ENCODE measurements around the gene PRC1.

PRC1 gene

GRCh38 chr15:90956274-90957030, 37.9 kb downstream of the PRC1 start:
- Histone ChIP-seq H2BK120ac (ENCODE audit: low read depth, low read length) (no peak overlapping the region), H3K79me1 (ENCODE audit: low read depth, low read length) (peaks cover 10% of the 10 kb centered on the region), H2AK5ac (ENCODE audit: low read depth, low read length) (peak overlapping the region; percentile 91), H4K91ac (ENCODE audit: low read depth, low read length, poor library complexity) (no peak overlapping the region), H3K9ac (ENCODE audit: low read depth, low read length, poor library complexity) (peak overlapping the region; percentile 95), H3K4me3 (ENCODE audit: low read length in 2 of 2) (peak overlapping the region; percentile 31 to 86), H3K4me1 (ENCODE audit: control insufficient read depth in 2 of 2, insufficient read depth in 1 of 2, low read depth in 1 of 2, low read length in 2 of 2) (peaks cover 0 to 10% of the 10 kb centered on the region in 2 donors), H3K27me3 (ENCODE audit: control insufficient read depth in 3 of 3, insufficient read depth in 3 of 3, low read depth in 1 of 3, low read length in 3 of 3) (peaks cover 0 to 4% (median 0%) of the 10 kb centered on the region in 3 experiments), H3K4me2 (ENCODE audit: insufficient read depth, low read length, poor library complexity, severe bottlenecking) (peak overlapping the region; percentile 90), H3K23ac (ENCODE audit: low read depth, low read length, poor library complexity) (peak overlapping the region; percentile 1), H3K36me3 (replicated peaks in 1 of 2; ENCODE audit: control insufficient read depth in 2 of 2, insufficient read depth in 2 of 2, low read length in 2 of 2) (peaks cover 29 to 43% of the 10 kb centered on the region in 2 donors), H2BK12ac (ENCODE audit: low read length) (no peak overlapping the region), H3K14ac (ENCODE audit: low read length) (no peak overlapping the region), H3K27ac (replicated peaks; ENCODE audit: low read length) (no peak overlapping the region), H2BK5ac (ENCODE audit: low read length) (no peak overlapping the region), H2AFZ (ENCODE audit: low read length) (peak overlapping the region; percentile 71), H3K9me3 (replicated peaks in 1 of 2; ENCODE audit: control insufficient read depth in 2 of 2, insufficient read depth in 1 of 2, low read depth in 1 of 2, low read length in 2 of 2) (peaks cover 0 to 1% of the 10 kb centered on the region in 2 donors), H3K4ac (ENCODE audit: low read length) (no peak overlapping the region), H2BK15ac (ENCODE audit: low read length) (peak overlapping the region; percentile 85), H3K18ac (ENCODE audit: low read length) (peak overlapping the region; percentile 97), H4K8ac (ENCODE audit: low read depth, low read length) (no peak overlapping the region)
- WGBS, 2 donors (ENCODE audit: extremely low coverage in 2 of 2, insufficient read length in 2 of 2, insufficient replicate concordance in 1 of 2) = no CpG with 5 or more reads among the region's 56 CpGs
- peak; percentile 81 for DNase-seq (ENCODE audit: low spot score)

GRCh38 chr15:90955624-90956273, 38.6 kb downstream of the PRC1 start:
- no peak for DNase-seq (ENCODE audit: low spot score)
- Histone ChIP-seq H3K9ac (ENCODE audit: low read depth, low read length, poor library complexity) (no peak overlapping the region), H3K27ac (replicated peaks; ENCODE audit: low read length) (no peak overlapping the region), H3K4me3 (ENCODE audit: low read length in 2 of 2) (peak overlapping the region in 1 of 2 donors; percentile 50), H2AFZ (ENCODE audit: low read length) (peak overlapping the region; percentile 71), H2AK5ac (ENCODE audit: low read depth, low read length) (peak overlapping the region; percentile 82), H3K9me3 (replicated peaks in 1 of 2; ENCODE audit: control insufficient read depth in 2 of 2, insufficient read depth in 1 of 2, low read depth in 1 of 2, low read length in 2 of 2) (peaks cover 0 to 1% of the 10 kb centered on the region in 2 donors), H4K8ac (ENCODE audit: low read depth, low read length) (no peak overlapping the region), H4K91ac (ENCODE audit: low read depth, low read length, poor library complexity) (no peak overlapping the region), H2BK15ac (ENCODE audit: low read length) (no peak overlapping the region), H3K27me3 (ENCODE audit: control insufficient read depth in 3 of 3, insufficient read depth in 3 of 3, low read depth in 1 of 3, low read length in 3 of 3) (peaks cover 0 to 4% (median 0%) of the 10 kb centered on the region in 3 experiments), H2BK12ac (ENCODE audit: low read length) (no peak overlapping the region), H3K4ac (ENCODE audit: low read length) (no peak overlapping the region), H3K79me1 (ENCODE audit: low read depth, low read length) (peaks cover 10% of the 10 kb centered on the region), H3K4me2 (ENCODE audit: insufficient read depth, low read length, poor library complexity, severe bottlenecking) (peak overlapping the region; percentile 86), H2BK120ac (ENCODE audit: low read depth, low read length) (no peak overlapping the region), H3K14ac (ENCODE audit: low read length) (no peak overlapping the region), H3K36me3 (replicated peaks in 1 of 2; ENCODE audit: control insufficient read depth in 2 of 2, insufficient read depth in 2 of 2, low read length in 2 of 2) (peaks cover 26 to 43% of the 10 kb centered on the region in 2 donors), H2BK5ac (ENCODE audit: low read length) (peak overlapping the region; percentile 95), H3K23ac (ENCODE audit: low read depth, low read length, poor library complexity) (peak overlapping the region; percentile 1), H3K4me1 (ENCODE audit: control insufficient read depth in 2 of 2, insufficient read depth in 1 of 2, low read depth in 1 of 2, low read length in 2 of 2) (peaks cover 0 to 10% of the 10 kb centered on the region in 2 donors), H3K18ac (ENCODE audit: low read length) (peak overlapping the region; percentile 96)
- no CpG with 5 or more reads among the region's 20 CpGs for WGBS, 2 donors (ENCODE audit: extremely low coverage in 2 of 2, insufficient read length in 2 of 2, insufficient replicate concordance in 1 of 2)

- Histone ChIP-seq H3K23ac (ENCODE audit: low read depth, low read length, poor library complexity) (peak within 1 kb of the TSS; percentile 85), H2BK15ac (ENCODE audit: low read length) (no peak within 1 kb of the TSS), H3K79me1 (ENCODE audit: low read depth, low read length) (peaks cover 10% of the 10 kb centered on the region), H3K27ac (replicated peaks; ENCODE audit: low read length) (peak within 1 kb of the TSS; percentile 76), H4K91ac (ENCODE audit: low read depth, low read length, poor library complexity) (peak within 1 kb of the TSS; percentile 53), H2AK5ac (ENCODE audit: low read depth, low read length) (peak within 1 kb of the TSS; percentile 90), H3K9me3 (replicated peaks in 1 of 2; ENCODE audit: control insufficient read depth in 2 of 2, insufficient read depth in 1 of 2, low read depth in 1 of 2, low read length in 2 of 2) (peaks cover 0 to 1% of the 10 kb centered on the region in 2 donors), H3K14ac (ENCODE audit: low read length) (peak within 1 kb of the TSS; percentile 71), H3K36me3 (replicated peaks in 1 of 2; ENCODE audit: control insufficient read depth in 2 of 2, insufficient read depth in 2 of 2, low read length in 2 of 2) (peaks cover 31 to 44% of the 10 kb centered on the region in 2 donors), H3K4me2 (ENCODE audit: insufficient read depth, low read length, poor library complexity, severe bottlenecking) (peak within 1 kb of the TSS; percentile 86), H3K18ac (ENCODE audit: low read length) (peak within 1 kb of the TSS; percentile 96), H4K8ac (ENCODE audit: low read depth, low read length) (peak within 1 kb of the TSS; percentile 48), H2AFZ (ENCODE audit: low read length) (peak within 1 kb of the TSS; percentile 65), H3K4me3 (ENCODE audit: low read length in 2 of 2) (peak within 1 kb of the TSS; percentile 50 to 91), H3K9ac (ENCODE audit: low read depth, low read length, poor library complexity) (peak within 1 kb of the TSS; percentile 88), H3K4me1 (ENCODE audit: control insufficient read depth in 2 of 2, insufficient read depth in 1 of 2, low read depth in 1 of 2, low read length in 2 of 2) (peaks cover 0 to 10% of the 10 kb centered on the region in 2 donors), H3K4ac (ENCODE audit: low read length) (peak within 1 kb of the TSS; percentile 53), H2BK120ac (ENCODE audit: low read depth, low read length) (no peak within 1 kb of the TSS), H2BK5ac (ENCODE audit: low read length) (peak within 1 kb of the TSS; percentile 95), H2BK12ac (ENCODE audit: low read length) (no peak within 1 kb of the TSS), H3K27me3 (ENCODE audit: control insufficient read depth in 3 of 3, insufficient read depth in 3 of 3, low read depth in 1 of 3, low read length in 3 of 3) (peaks cover 0 to 4% (median 0%) of the 10 kb centered on the region in 3 experiments)
- no CpG with 5 or more reads among the region's 69 CpGs for WGBS, 2 donors (ENCODE audit: extremely low coverage in 2 of 2, insufficient read length in 2 of 2, insufficient replicate concordance in 1 of 2)
- peak; percentile 78 for DNase-seq (ENCODE audit: low spot score)
These were observed 39.4 kb downstream of the PRC1 start, which contains the start of gene RCCD1 for GRCh38 chr15:90954712-90955623. Gene RCCD1 (plus strand): TSS chr15:90954884. CDS start chr15:90956735, 1,851 bp downstream.

All from neuronal stem cell (in vitro differentiated cells).